Endothelial cell of umbilical vein (primary cell): Measurements from ENCODE around the gene TTC13. TPM values are rescaled to one million over a fixed set of nuclear protein-coding genes. Genes with fewer than 3 reads are reported as not detected.

ENCODE experiments used
- BruUV-seq: library from RNA; stranded (reverse); fragments of 400-500 nt; replicated peaks from 2 replicates; lab custom pipeline; 2021; lab: Mats Ljungman, UMichigan
- CTCF ChIA-PET: fragments of 300-600, 350-600 bp; sonication (Branson Sonifier 250); formaldehyde crosslinking; loops from one replicate; lab custom pipeline; 2021; ENCODE audit warnings: antibody characterized with exemption, inconsistent platforms; lab: Charles Lee
- POLR2A ChIA-PET: fragments of 300-600, 350-600 bp; sonication (Branson Sonifier 250); formaldehyde crosslinking; loops from one replicate; lab custom pipeline; 2021; ENCODE audit warnings: antibody characterized with exemption, inconsistent platforms; lab: Charles Lee
- DNase-seq: peaks from one replicate; pipeline ENCODE4 v3.0.0-alpha.2; 2011; ENCODE audit warnings: low read depth, low spot score
- FAIRE-seq: peaks from 2 replicates; lab custom pipeline; 2011; peaks lifted over from hg19 to GRCh38; lab: Jason Lieb, UNC
- H2AFZ ChIP-seq: 2 replicates; pipeline ENCODE4 v1.6.0; 2012; ENCODE audit warnings: low read depth, low read length, control low read depth, inconsistent platforms
- H3K27ac ChIP-seq: 2 replicates; pipeline ENCODE4 v1.5.1; 2011; ENCODE audit warnings: low read depth, mild to moderate bottlenecking, control low read depth, low read length, moderate library complexity; ENCODE audit not compliant: insufficient read depth
- H3K27me3 ChIP-seq, 2 experiments: 2 replicates each; pipeline versions ENCODE4 v1.6.0 to v1.6.1; 2011; ENCODE audit warnings: low read length in 2 of 2, mixed read lengths in 1 of 2; ENCODE audit not compliant: control insufficient read depth in 2 of 2, insufficient read depth in 2 of 2
- H3K36me3 ChIP-seq, 2 experiments: 2 replicates in 1 of 2; 3 replicates in 1 of 2; pipeline ENCODE4 v1.5.1; 2011; ENCODE audit warnings: low read length in 2 of 2, mild to moderate bottlenecking in 1 of 2, moderate library complexity in 1 of 2; ENCODE audit not compliant: control insufficient read depth in 2 of 2, insufficient read depth in 2 of 2; ENCODE audit errors: extremely low read depth in 1 of 2
- H3K4me1 ChIP-seq: 3 replicates; pipeline ENCODE4 v1.5.1; 2011; ENCODE audit warnings: mild to moderate bottlenecking, low read length; ENCODE audit not compliant: control insufficient read depth, insufficient read depth; ENCODE audit errors: extremely low read depth
- H3K4me2 ChIP-seq: 2 replicates; pipeline ENCODE4 v1.6.1; 2011; ENCODE audit warnings: low read length, control low read depth, mixed read lengths; ENCODE audit not compliant: insufficient read depth
- H3K4me3 ChIP-seq, 3 experiments: fragments of 200-600 bp in 1 of 3; sonication (generic), shearing (Covaris generic) in 1 of 3; replicated peaks in 1 of 3; 2 replicates each; pipeline ENCODE4 v1.5.1; 2011 to 2016; ENCODE audit warnings: control low read depth in 3 of 3, low read length in 3 of 3, mild to moderate bottlenecking in 2 of 3, inconsistent platforms in 1 of 3, low read depth in 1 of 3, moderate library complexity in 1 of 3; ENCODE audit not compliant: insufficient read depth in 1 of 3
- H3K79me2 ChIP-seq: 2 replicates; pipeline ENCODE4 v1.6.0; 2012; ENCODE audit warnings: low read length, inconsistent platforms; ENCODE audit not compliant: control insufficient read depth, insufficient read depth
- H3K9ac ChIP-seq: replicated peaks from 2 replicates; pipeline ENCODE3; 2011; ENCODE audit warnings: low read length, control low read depth; ENCODE audit not compliant: insufficient read depth; ENCODE audit errors: extremely low read depth
- H3K9me1 ChIP-seq: replicated peaks from 3 replicates; pipeline ENCODE4 v1.6.0; 2011; ENCODE audit warnings: mild to moderate bottlenecking, low read length; ENCODE audit not compliant: control insufficient read depth, insufficient read depth; ENCODE audit errors: extremely low read depth
- H3K9me3 ChIP-seq: replicated peaks from 2 replicates; pipeline ENCODE4 v1.5.1; 2012; ENCODE audit warnings: low read length, inconsistent platforms; ENCODE audit not compliant: control insufficient read depth, insufficient read depth
- H4K20me1 ChIP-seq: replicated peaks from 2 replicates; pipeline ENCODE3; 2011; ENCODE audit warnings: mild to moderate bottlenecking, low read length; ENCODE audit not compliant: control insufficient read depth, insufficient read depth; ENCODE audit errors: extremely low read depth
- CTCF ChIP-seq, 2 donors: IDR thresholded peaks; 1 replicate in 1 of 2; 2 replicates in 1 of 2; pipeline ENCODE4 v1.5.1; 2011; ENCODE audit warnings: low read length in 2 of 2, mild to moderate bottlenecking in 2 of 2, moderate library complexity in 2 of 2, control low read depth in 1 of 2, inconsistent platforms in 1 of 2, low read depth in 1 of 2; ENCODE audit not compliant: insufficient read depth in 1 of 2; ENCODE audit errors: extremely low read depth in 1 of 2
- EZH2 ChIP-seq: IDR thresholded peaks from 2 replicates; pipeline ENCODE4 v1.6.1; 2012; ENCODE audit warnings: borderline replicate concordance, low read depth, mild to moderate bottlenecking, moderate library complexity, low read length, inconsistent platforms; ENCODE audit not compliant: severe bottlenecking
- FOS ChIP-seq: IDR thresholded peaks from 2 replicates; pipeline ENCODE4 v1.6.1; 2011; ENCODE audit warnings: mild to moderate bottlenecking, low read length, moderate library complexity, borderline replicate concordance; ENCODE audit not compliant: insufficient read depth
- GATA2 ChIP-seq: IDR thresholded peaks from 2 replicates; pipeline ENCODE4 v1.7.0; 2011; ENCODE audit warnings: low read depth, mild to moderate bottlenecking, moderate library complexity, mixed read lengths, low read length; ENCODE audit not compliant: insufficient read length, insufficient read depth
- JUN ChIP-seq: IDR thresholded peaks from 2 replicates; pipeline ENCODE4 v1.6.1; 2011; ENCODE audit warnings: borderline replicate concordance, low read depth; ENCODE audit not compliant: insufficient read length, insufficient read depth
- MAX ChIP-seq: IDR thresholded peaks from 2 replicates; pipeline ENCODE4 v1.6.1; 2011; ENCODE audit not compliant: insufficient read depth, insufficient read length
- MYC ChIP-seq: IDR thresholded peaks from one replicate; pipeline ENCODE4 v1.6.1; 2011; ENCODE audit warnings: mild to moderate bottlenecking, low read depth, low read length
- POLR2A ChIP-seq: IDR thresholded peaks from 2 replicates; pipeline ENCODE4 v1.6.1; 2012; ENCODE audit warnings: low read depth, mild to moderate bottlenecking, control low read depth, low read length
- POLR2AphosphoS5 ChIP-seq: IDR thresholded peaks from 2 replicates; pipeline ENCODE4 v1.6.1; 2012; ENCODE audit warnings: low read depth, mild to moderate bottlenecking, control low read depth, low read length, moderate library complexity; ENCODE audit not compliant: insufficient read depth
- dilution Hi-C: fragments of 300-500 bp; cut with MboI; formaldehyde crosslinking; loops from one replicate; pipeline ENCODE4 v1.15.0; 2019; ENCODE audit warnings: low sequenced_read_pairs; ENCODE audit not compliant: extremely low pct_ligation_motif_present
- intact Hi-C: fragments of 100-400 bp; cut with micrococcal nuclease; formaldehyde crosslinking; loops from one replicate; pipeline ENCODE4 v1.10.0; 2022
- polyA plus RNA-seq, 4 experiments: library from polyadenylated mRNA; depleted of rRNA in 3 of 4; stranded (reverse) in 3 of 4; unstranded in 1 of 4; fragments of >200 nt; gene quantifications; 2 replicates each; pipeline versions ENCODE4 v1.2.1 to v1.2.3, GENCODE V29; 2011 to 2012; ENCODE audit warnings: missing spikeins in 1 of 4
- total RNA-seq: library from RNA; stranded (reverse); gene quantifications from 2 replicates; pipeline ENCODE4 v1.2.3, GENCODE V29; 2021

TTC13 gene
- total and polyA plus RNA-seq, 2 donors (not counting 3 experiments of a cell fraction or from before 2014, with no cell fraction given), result 8.8 to 23.9 TPM

DNA sequence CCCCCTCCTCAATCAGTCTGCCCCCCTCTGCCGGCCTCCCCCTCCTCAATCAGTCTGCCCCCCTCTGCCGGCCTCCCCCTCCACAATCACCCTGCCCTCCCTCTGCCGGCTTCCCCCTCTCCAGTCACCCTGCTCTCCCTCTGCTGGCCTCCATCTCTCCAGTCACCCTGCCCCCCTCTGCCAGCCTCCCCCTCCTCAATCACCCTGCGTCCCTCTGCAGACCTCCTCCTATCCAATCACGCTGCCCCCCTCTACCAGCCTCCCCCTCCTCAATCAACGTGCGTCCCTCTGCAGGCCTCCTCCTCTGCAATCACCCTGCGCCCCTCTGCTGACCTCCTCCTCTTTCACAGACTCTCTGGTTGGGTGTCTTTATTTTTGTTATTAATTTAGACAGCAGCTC, 98.9 kb downstream of the TTC13 start:
- intact Hi-C loops, result no loop called here
- Histone ChIP-seq H3K4me1 (no peaks in the 10 kb centered on the region), H3K9me1 (no peaks in the 10 kb centered on the region), H2AFZ (no peak overlapping the region), H3K79me2 (no peaks in the 10 kb centered on the region), H3K9me3 (no peaks in the 10 kb centered on the region), H3K4me2 (no peak overlapping the region), H4K20me1 (no peaks in the 10 kb centered on the region), H3K9ac (no peak overlapping the region), H3K36me3 (no peaks in the 10 kb centered on the region), H3K27me3 (peaks cover 4 to 7% of the 10 kb centered on the region in 2 experiments), H3K27ac (no peak overlapping the region), H3K4me3 (no peak overlapping the region)
- FAIRE-seq (no peak), DNase-seq (no peak)
- ChIA-PET POLR2A (no interaction called here), CTCF (no interaction called here)
- no TSS peak for BruUV-seq
- dilution Hi-C loops, result no loop called here
- TF ChIP-seq FOS (no peak), GATA2 (no peak), JUN (no peak), POLR2A (no peak), MYC (no peak), EZH2 (no peak), POLR2AphosphoS5 (no peak), CTCF (IDR thresholded peaks at IDR 0.05; ENCODE audit: extremely low read depth in 1 of 2, insufficient read depth in 1 of 2, low read depth in 1 of 2, low read length in 2 of 2) (no peak), MAX (no peak)
